Measurements from ENCODE around the gene RSF1. TPM values are rescaled to one million over a fixed set of nuclear protein-coding genes. Genes with fewer than 3 reads are reported as not detected.

RSF1 gene
- total RNA-seq, 2 donors from 2014 or later, result 80.8 to 87.1 TPM

DNA sequence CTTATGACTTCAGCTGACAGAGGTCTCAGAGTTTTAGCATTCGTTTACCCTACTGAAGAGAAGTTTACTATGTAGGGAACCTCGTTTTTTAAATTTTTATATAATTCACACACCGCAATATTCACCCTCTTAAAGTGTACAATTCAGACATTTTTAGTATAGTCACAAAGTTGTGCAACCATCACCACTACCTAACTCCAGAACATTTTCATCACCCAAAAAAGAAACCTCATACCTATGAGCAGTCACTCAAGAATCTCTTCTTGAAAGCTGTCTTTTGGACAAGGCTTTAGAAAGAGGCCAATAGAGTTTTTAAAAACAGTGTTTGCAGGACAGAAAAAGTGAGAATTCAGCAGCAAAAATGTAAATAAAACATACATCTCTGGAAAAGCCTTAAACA, 143.4 kb downstream of the RSF1 start:
- Mint-ChIP-seq H3K4me1 (peaks cover 6% of the 10 kb centered on the region), H3K36me3 (ENCODE audit: low read depth) (peaks cover 21% of the 10 kb centered on the region), H3K27me3 (no peaks in the 10 kb centered on the region), H3K27ac (peak overlapping the region; percentile 51), H3K4me3 (no peak overlapping the region)
- no peak for DNase-seq
- ATAC-seq, result no peak
- no peaks in the 10 kb centered on the region for H3K9me3 ChIP-seq (ENCODE audit: control insufficient read depth, low read length, poor library complexity, severe bottlenecking)

DNA sequence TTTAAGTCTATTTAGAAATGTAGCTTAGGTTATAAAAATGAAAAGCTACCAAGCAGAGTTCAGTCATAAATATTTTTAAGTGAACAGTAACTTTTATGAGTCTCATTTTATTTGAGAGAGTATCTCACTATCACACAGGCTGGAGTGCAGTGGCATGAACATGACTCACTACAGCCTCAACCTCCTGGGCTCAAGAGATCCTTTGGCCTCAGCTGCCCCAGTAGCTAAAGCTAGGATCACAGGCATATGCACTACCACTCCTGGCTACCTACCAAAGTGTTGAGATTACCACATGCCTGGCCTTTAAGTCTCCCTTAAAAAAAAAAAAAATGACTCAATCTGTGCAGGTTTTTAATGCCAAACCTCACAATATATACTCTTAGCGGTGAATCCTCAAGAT, 148.3 kb downstream of the RSF1 start:
- Mint-ChIP-seq H3K4me3 (no peak overlapping the region), H3K27ac (no peak overlapping the region), H3K36me3 (ENCODE audit: low read depth) (peaks cover 30% of the 10 kb centered on the region), H3K27me3 (no peaks in the 10 kb centered on the region), H3K4me1 (peaks cover 8% of the 10 kb centered on the region)
- no peaks in the 10 kb centered on the region for H3K9me3 ChIP-seq (ENCODE audit: control insufficient read depth, low read length, poor library complexity, severe bottlenecking)
- DNase-seq (no peak), ATAC-seq (no peak)

DNA sequence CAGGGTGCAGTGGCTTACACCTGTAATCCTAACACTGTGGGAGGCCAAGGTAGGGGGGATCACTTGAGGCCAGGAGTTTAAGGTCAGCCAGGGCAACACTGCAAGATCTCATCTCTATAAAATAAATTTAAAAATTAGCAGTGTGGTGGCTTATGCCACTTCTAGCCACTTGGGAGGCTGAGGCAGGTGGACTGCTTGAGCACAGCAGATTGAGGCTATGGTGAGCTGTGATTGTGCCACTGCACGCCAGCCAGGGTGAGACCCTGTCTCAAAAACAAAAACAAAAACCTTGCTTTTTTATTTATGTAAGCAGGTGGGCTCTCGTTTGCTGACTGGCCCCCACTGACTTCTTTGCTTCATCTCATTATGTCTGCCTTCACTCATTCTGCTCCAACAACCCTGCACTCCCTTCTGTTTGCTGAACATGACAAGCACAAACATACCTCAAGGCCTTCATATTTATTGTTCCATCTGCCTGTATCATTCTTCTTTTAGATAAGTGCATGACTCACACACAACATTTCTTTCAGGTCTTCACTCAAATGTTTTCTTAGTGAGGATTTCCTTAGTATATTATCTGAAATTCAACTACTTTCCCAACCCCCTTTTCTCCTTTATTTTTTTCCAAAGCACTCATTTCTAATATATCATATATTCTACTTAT, 150.5 kb downstream of the RSF1 start:
- Mint-ChIP-seq H3K4me3 (no peak overlapping the region), H3K27me3 (no peaks in the 10 kb centered on the region), H3K27ac (no peak overlapping the region), H3K4me1 (peaks cover 4% of the 10 kb centered on the region), H3K36me3 (ENCODE audit: low read depth) (peaks cover 21% of the 10 kb centered on the region)
- no peak for DNase-seq
- no peaks in the 10 kb centered on the region for H3K9me3 ChIP-seq (ENCODE audit: control insufficient read depth, low read length, poor library complexity, severe bottlenecking)
- ATAC-seq, result no peak

DNA sequence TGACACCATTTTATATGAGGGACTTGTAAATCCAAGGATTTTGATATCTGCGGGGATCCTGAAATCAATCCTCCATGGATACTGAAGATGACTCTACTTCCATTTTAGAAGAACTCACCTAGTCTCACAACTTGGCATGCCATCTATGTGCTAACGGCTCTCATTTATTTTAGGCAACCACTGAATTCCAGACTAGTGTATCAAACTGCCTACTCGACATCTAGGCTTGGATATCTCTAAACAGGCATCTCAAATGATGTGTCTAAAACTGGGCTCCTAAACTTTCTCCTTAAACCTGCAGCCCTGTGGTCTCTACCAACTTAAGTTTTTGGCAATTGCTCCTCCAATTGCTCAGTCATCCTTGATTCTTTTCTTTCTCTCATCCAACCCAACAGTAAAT, 151.8 kb downstream of the RSF1 start:
- Mint-ChIP-seq H3K4me1 (peaks cover 4% of the 10 kb centered on the region), H3K4me3 (no peak overlapping the region), H3K27ac (no peak overlapping the region), H3K36me3 (ENCODE audit: low read depth) (peaks cover 20% of the 10 kb centered on the region), H3K27me3 (no peaks in the 10 kb centered on the region)
- DNase-seq (no peak), ATAC-seq (no peak)
- H3K9me3 ChIP-seq (ENCODE audit: control insufficient read depth, low read length, poor library complexity, severe bottlenecking), result no peaks in the 10 kb centered on the region

DNA sequence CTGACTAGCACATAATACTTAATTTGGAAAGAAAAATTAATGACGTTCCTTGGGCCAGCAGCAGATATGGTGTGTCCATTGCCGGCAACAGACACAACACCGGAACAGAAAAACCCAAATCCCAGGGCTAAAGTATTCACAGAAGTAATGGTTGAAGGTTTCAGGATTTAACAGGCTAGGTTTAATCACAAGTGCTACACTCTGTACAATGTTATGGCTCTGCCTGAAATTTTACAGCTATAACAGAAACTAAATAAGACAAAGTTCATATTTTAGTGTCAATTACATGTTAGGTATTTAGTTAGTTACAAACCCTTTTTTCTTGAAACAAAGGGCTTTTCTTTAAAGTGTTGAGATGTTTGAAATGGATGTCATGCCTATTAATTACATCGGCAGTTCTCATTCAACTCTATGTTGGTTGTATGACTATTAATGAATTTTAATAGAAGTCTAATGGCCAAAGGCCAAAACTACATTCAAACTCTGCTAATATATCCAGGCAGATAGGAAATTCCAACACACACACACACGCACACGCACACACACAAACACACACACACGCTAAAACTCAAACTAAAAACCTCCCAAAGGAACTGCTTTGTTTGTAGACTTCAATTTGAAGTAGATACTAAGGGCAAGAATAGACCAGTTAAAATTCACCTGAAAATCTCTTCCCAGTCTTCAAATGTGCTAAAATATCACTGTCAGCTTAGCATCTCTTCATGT, 155.1 kb downstream of the RSF1 start:
- Mint-ChIP-seq H3K4me3 (no peak overlapping the region), H3K4me1 (peaks cover 3% of the 10 kb centered on the region), H3K27me3 (no peaks in the 10 kb centered on the region), H3K27ac (no peak overlapping the region), H3K36me3 (ENCODE audit: low read depth) (peaks cover 15% of the 10 kb centered on the region)
- DNase-seq, result no peak
- ATAC-seq, result no peak
- H3K9me3 ChIP-seq (ENCODE audit: control insufficient read depth, low read length, poor library complexity, severe bottlenecking), result no peaks in the 10 kb centered on the region

DNA sequence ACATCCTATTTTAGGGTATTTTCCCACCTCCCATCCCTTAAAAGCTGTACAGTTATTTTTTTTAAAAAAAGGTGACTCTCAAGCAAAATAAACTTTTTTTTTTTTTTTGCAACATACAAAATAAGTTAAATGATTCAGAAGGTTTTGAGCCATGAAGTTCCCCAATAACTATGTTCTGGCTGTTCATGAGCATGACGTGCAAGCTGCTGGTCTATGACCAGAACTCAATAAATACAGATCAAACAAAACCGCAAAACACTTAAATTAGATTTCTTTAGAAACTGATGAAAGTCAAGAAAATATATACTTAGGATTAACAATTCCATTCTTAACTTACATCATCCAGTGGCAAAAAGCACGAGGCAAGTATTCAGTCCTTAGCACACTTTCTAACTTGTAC, 158.9 kb downstream of the RSF1 start:
- H3K4me3 Mint-ChIP-seq, result no peak overlapping the region
- H3K4me1 Mint-ChIP-seq, result no peaks in the 10 kb centered on the region
- no peak overlapping the region for H3K27ac Mint-ChIP-seq

DNA sequence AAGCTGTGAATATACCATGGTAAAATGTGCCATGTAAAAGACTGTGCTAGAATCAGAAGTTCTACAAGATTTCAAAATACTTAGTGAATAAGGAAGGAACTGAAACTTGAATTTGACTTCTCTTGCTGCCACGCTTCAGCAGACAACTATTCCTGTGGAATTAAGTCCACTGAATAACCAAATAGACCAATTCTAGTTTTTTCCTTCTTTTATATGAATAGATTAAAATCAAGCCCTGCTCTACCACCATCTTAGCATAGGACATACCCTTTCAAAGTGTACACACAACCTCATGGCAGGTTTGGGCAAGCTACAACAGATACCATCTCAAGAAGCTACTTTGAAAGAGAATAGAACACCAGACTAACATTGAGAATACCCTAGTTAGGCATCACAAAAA, 159.6 kb downstream of the RSF1 start:
- no peaks in the 10 kb centered on the region for H3K9me3 ChIP-seq (ENCODE audit: control insufficient read depth, low read length, poor library complexity, severe bottlenecking)
- H3K27me3 Mint-ChIP-seq, result no peaks in the 10 kb centered on the region
- H3K27ac Mint-ChIP-seq, result no peak overlapping the region
- H3K4me1 Mint-ChIP-seq, result no peaks in the 10 kb centered on the region
- no peak for ATAC-seq
- H3K36me3 Mint-ChIP-seq (ENCODE audit: low read depth), result no peaks in the 10 kb centered on the region
- no peak for DNase-seq
- peak overlapping the region; percentile 7 for H3K4me3 Mint-ChIP-seq

More for the DNA sequence above, 158.9 kb downstream of the RSF1 start:
- no peak for DNase-seq
- no peak for ATAC-seq
- Mint-ChIP-seq H3K36me3 (ENCODE audit: low read depth) (peaks cover under 1% of the 10 kb centered on the region), H3K27me3 (no peaks in the 10 kb centered on the region)
- no peaks in the 10 kb centered on the region for H3K9me3 ChIP-seq (ENCODE audit: control insufficient read depth, low read length, poor library complexity, severe bottlenecking)

DNA sequence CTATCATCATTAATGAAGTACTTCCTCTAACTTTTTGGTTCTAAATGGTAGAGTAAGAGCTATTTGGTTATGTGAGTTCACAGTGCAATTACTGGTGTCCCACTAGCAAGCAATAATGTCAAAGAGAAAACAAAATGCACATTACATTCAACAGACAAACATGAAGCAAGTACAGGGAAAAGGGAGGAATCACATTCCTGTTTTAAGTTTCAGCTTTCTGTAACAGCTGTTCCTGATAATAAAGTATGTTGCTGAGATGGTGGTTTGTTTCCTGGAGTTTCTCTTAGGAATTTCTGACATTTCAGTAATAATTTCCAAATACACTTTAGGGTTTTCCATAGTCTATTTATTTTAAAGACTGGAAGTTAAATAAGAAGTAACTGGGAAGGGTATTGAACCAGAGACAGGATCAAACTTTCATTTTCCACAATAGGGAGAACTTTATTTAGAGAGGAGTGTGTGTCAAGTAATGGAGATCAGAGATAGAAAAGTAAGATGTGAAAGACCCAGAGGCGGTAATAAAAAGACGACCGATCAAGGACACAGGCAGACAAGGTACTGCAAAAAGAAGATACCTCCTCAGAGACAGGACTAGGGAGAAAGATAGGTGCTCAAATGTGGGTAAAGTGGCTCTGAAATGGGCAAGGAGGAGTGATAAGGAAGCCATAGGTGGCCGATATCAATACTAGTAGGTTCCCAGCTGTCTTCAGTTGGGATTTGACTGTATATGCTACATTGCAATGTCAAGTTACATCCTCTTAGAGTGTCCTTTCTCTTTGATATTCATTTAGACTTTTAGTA, 162.1 kb downstream of the RSF1 start:
- H3K36me3 Mint-ChIP-seq (ENCODE audit: low read depth), result no peaks in the 10 kb centered on the region

DNA sequence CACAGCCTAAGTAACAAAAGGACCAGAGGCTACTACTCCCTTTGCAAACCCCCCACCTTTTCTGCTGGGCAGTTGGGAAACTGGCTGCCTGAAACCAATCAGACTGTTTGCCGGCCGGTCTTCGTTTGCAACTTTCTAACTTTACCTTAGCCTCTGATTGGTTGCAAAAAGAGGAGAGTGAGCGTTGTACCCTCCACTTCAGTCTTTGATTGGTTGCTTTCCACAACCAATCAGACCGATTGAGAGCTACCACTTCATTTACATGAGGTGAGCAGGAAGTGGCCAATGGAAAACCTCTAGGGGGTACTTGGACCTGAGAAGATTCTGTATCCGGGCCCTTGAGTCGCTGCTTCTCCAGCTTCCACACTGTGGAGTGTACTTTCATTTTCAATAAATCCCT, 164.2 kb downstream of the RSF1 start:
- no peaks in the 10 kb centered on the region for H3K27me3 Mint-ChIP-seq
- no peak overlapping the region for H3K27ac Mint-ChIP-seq
- H3K36me3 Mint-ChIP-seq (ENCODE audit: low read depth), result no peaks in the 10 kb centered on the region
- no peak overlapping the region for H3K4me3 Mint-ChIP-seq
- H3K9me3 ChIP-seq (ENCODE audit: control insufficient read depth, low read length, poor library complexity, severe bottlenecking), result no peaks in the 10 kb centered on the region
- ATAC-seq (no peak), DNase-seq (no peak)
- no peaks in the 10 kb centered on the region for H3K4me1 Mint-ChIP-seq

More for the DNA sequence above, 162.1 kb downstream of the RSF1 start:
- H3K4me1 Mint-ChIP-seq, result no peaks in the 10 kb centered on the region
- no peaks in the 10 kb centered on the region for H3K9me3 ChIP-seq (ENCODE audit: control insufficient read depth, low read length, poor library complexity, severe bottlenecking)
- no peak overlapping the region for H3K27ac Mint-ChIP-seq
- no peak overlapping the region for H3K4me3 Mint-ChIP-seq
- DNase-seq (no peak), ATAC-seq (no peak)
- no peaks in the 10 kb centered on the region for H3K27me3 Mint-ChIP-seq

DNA sequence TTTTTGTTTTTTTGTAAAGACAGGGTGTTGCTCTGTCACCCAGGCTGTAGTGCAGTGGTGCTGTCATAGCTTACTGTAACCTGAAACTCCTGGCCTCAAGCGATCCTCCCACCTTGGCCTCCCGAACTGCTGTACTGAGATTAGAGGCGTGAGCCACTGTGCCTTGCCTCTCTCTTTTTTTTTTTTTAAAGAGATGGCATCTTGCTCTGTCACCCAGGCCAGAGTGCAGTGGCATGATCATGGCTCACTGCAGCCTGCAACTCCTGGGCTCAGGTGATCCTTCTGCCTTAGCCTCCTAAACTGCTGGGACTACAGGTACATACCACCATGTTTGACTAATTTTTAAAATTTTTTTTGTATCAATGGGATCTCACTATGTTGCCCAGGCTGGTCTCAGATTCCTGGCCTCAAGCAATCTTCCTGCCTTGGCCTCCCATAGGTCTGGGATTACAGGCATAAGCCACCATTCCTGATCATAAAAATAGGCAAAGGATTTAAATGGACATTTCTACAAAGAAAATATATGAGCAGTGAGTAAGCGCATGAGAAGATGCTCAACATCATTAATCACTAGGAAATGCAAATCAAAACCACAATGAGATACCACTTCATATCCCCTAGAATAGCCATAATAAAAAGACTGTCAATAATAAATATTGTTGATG, 165.6 kb downstream of the RSF1 start:
- H3K4me1 Mint-ChIP-seq, result peaks cover 2% of the 10 kb centered on the region
- H3K4me3 Mint-ChIP-seq, result no peak overlapping the region
- H3K27ac Mint-ChIP-seq, result no peak overlapping the region

DNA sequence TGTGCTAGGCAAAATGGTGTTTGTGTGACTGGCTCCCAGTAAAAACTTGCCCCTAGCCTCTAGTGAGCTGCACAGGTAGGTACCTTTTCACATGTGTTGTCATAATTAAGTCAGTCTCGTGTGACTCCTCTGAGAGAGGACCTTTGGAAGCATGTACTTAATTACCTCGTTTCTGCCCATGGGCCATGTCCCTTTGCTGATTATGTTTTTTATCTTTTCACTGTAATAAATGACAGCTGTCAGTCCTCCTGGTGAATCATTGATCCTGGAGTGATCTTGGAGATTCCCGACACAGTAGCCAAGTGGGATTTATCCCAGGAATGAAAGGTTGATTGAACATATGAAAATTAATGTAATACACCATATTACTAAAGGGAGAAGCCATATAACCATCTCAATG, 170.4 kb downstream of the RSF1 start:
- Mint-ChIP-seq H3K4me3 (no peak overlapping the region), H3K27ac (no peak overlapping the region), H3K27me3 (peaks cover 17% of the 10 kb centered on the region), H3K36me3 (ENCODE audit: low read depth) (no peaks in the 10 kb centered on the region), H3K4me1 (peaks cover 2% of the 10 kb centered on the region)
- no peaks in the 10 kb centered on the region for H3K9me3 ChIP-seq (ENCODE audit: control insufficient read depth, low read length, poor library complexity, severe bottlenecking)
- no peak for ATAC-seq
- DNase-seq, result no peak

More for the DNA sequence above, 165.6 kb downstream of the RSF1 start:
- ATAC-seq, result no peak
- H3K36me3 Mint-ChIP-seq (ENCODE audit: low read depth), result no peaks in the 10 kb centered on the region
- H3K27me3 Mint-ChIP-seq, result peaks cover 6% of the 10 kb centered on the region
- DNase-seq, result no peak
- no peaks in the 10 kb centered on the region for H3K9me3 ChIP-seq (ENCODE audit: control insufficient read depth, low read length, poor library complexity, severe bottlenecking)

DNA sequence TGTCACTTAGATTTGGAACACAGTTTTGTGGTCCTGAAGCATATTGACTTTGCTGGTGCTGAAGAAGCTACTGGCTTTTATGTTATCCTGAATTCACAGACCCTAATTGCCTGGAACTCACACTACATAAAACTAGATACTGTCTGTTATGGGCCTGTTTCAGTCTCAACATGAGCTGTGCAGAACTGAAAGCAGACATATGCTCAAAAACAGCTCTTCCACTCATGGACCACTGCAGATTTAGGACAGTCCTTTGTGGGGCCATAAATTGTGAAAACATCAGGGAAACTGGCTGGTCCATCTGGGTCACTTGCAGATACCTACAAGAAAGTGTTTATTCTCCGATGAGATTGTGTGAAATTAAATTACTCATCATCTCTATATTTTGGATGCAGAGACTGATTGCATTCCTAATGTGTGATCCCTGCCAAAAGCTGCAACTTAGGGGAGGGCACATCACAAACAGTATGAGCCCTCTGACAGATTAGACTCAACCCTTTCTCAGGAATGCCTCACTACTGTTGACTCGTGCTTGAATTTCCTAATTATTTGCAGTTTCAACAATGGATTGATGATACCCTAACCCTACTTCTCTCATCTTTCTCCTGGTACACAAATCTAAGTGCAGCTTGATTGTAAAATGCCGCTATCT, 172.7 kb downstream of the RSF1 start:
- Mint-ChIP-seq H3K27me3 (peaks cover 17% of the 10 kb centered on the region), H3K27ac (no peak overlapping the region), H3K4me3 (no peak overlapping the region), H3K4me1 (peaks cover 6% of the 10 kb centered on the region), H3K36me3 (ENCODE audit: low read depth) (no peaks in the 10 kb centered on the region)
- DNase-seq (no peak), ATAC-seq (no peak)
- no peaks in the 10 kb centered on the region for H3K9me3 ChIP-seq (ENCODE audit: control insufficient read depth, low read length, poor library complexity, severe bottlenecking)

DNA sequence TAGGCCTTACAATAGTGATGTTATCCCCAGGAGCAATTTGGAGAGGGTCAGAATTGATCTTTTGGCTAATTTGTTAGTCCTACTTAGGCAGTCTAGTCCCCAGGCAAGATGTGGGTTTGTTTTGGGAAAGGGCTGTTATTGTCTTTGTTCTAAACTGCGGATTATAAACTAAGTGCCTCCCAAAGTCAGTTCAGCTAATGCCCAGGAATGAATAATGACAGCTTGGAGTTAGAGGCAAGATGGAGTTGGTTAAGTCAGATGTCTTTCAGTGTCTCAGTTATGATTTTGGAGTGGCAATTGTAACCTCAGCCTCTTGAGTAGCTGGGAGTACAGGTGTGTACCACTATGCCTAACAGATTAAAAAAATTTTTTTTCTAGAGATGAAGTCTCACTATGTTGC, 175.6 kb downstream of the RSF1 start:
- DNase-seq (no peak), ATAC-seq (no peak)
- H3K4me3 Mint-ChIP-seq, result no peak overlapping the region
- H3K9me3 ChIP-seq (ENCODE audit: control insufficient read depth, low read length, poor library complexity, severe bottlenecking), result no peaks in the 10 kb centered on the region
- no peak overlapping the region for H3K27ac Mint-ChIP-seq
- peaks cover 5% of the 10 kb centered on the region for H3K4me1 Mint-ChIP-seq
- no peaks in the 10 kb centered on the region for H3K36me3 Mint-ChIP-seq (ENCODE audit: low read depth)
- H3K27me3 Mint-ChIP-seq, result peaks cover 11% of the 10 kb centered on the region
